Kidney epithelial cell (primary cell): Measurements from ENCODE around the gene GPR55. TPM values are rescaled to one million over a fixed set of nuclear protein-coding genes. Genes with fewer than 3 reads are reported as not detected.
"Not testable (repeated sequence)": the region's sequence is repeated elsewhere in the genome, so short reads cannot be mapped to it uniquely, and the experiment has no call there.

Experiments used
- DNase-seq: peaks from one replicate; pipeline ENCODE4 v3.0.0-alpha.2; 2010; ENCODE audit warnings: low read depth
- H3K27me3 ChIP-seq: 2 replicates; pipeline ENCODE4 v1.6.0; 2011; ENCODE audit warnings: low read length; ENCODE audit not compliant: control insufficient read depth, insufficient read depth
- H3K36me3 ChIP-seq: 2 replicates; pipeline ENCODE4 v1.5.1; 2011; ENCODE audit warnings: low read length; ENCODE audit not compliant: control insufficient read depth, insufficient read depth
- H3K4me3 ChIP-seq: 2 replicates; pipeline ENCODE4 v1.5.1; 2011; ENCODE audit warnings: low read depth, mild to moderate bottlenecking, control low read depth, low read length
- CTCF ChIP-seq: IDR thresholded peaks from 2 replicates; pipeline ENCODE4 v1.5.1; 2011; ENCODE audit warnings: mild to moderate bottlenecking, moderate library complexity, low read length, control low read depth, inconsistent platforms; ENCODE audit not compliant: insufficient read depth, poor library complexity, severe bottlenecking
- total RNA-seq: library from RNA; depleted of rRNA; stranded (reverse); fragments of >200 nt; gene quantifications from 2 replicates; pipeline ENCODE4 v1.2.3, GENCODE V29; 2015

Gene GPR55
- not detected in 2 replicates for total RNA-seq

- TF ChIP-seq CTCF, result no peak
- Histone ChIP-seq H3K4me3 (no peak within 1 kb of the TSS), H3K27me3 (peaks cover 10% of the 10 kb centered on the region), H3K36me3 (no peaks in the 10 kb centered on the region)
- no peak for DNase-seq
These were observed at the start of gene GPR55 for GRCh38 chr2:230924470-230925341. Gene GPR55, minus strand, starts transcription at chr2:230925242. Its CDS starts 14,280 bp downstream, at chr2:230910962.

- H3K4me3 ChIP-seq, result no peak overlapping the region
- no peaks in the 10 kb centered on the region for H3K27me3 ChIP-seq
- no peak for TF ChIP-seq CTCF
- H3K36me3 ChIP-seq, result no peaks in the 10 kb centered on the region
- DNase-seq, result peak; percentile 56
These were observed 49.3 kb upstream of the GPR55 start for GRCh38 chr2:230974096-230974913.

GRCh38 chr2:230972046-230972445 is 47.0 kb upstream of the GPR55 start:
- no peak for TF ChIP-seq CTCF

GRCh38 chr2:230969659-230970015 is 44.6 kb upstream of the GPR55 start:
- H3K27me3 ChIP-seq, result no peaks in the 10 kb centered on the region
- no peak for TF ChIP-seq CTCF
- H3K36me3 ChIP-seq, result no peaks in the 10 kb centered on the region
- H3K4me3 ChIP-seq, result no peak overlapping the region
- DNase-seq, result no peak

More at GRCh38 chr2:230972046-230972445, 47.0 kb upstream of the GPR55 start:
- no peak for DNase-seq
- H3K4me3 ChIP-seq, result no peak overlapping the region
- no peaks in the 10 kb centered on the region for H3K27me3 ChIP-seq
- no peaks in the 10 kb centered on the region for H3K36me3 ChIP-seq

- Histone ChIP-seq H3K36me3 (no peaks in the 10 kb centered on the region), H3K27me3 (no peaks in the 10 kb centered on the region), H3K4me3 (no peak overlapping the region)
- TF ChIP-seq CTCF, result no peak
- DNase-seq, result no peak
These were observed 44.0 kb upstream of the GPR55 start for GRCh38 chr2:230968921-230969658.

GRCh38 chr2:230968314-230968713 is 43.3 kb upstream of the GPR55 start:
- not testable (repeated sequence) for H3K4me3 ChIP-seq, DNase-seq, H3K36me3 ChIP-seq, H3K27me3 ChIP-seq
